HG03342 (cell line): ENCODE results near the gene CBFA2T3.

Experiments
- ATAC-seq: cut with Tn5 transposase; IDR thresholded peaks from one replicate; pipeline ENCODE4 v1.9.1; 2021; ENCODE audit warnings: mild to moderate bottlenecking, moderate library complexity; ENCODE audit not compliant: unreplicated experiment

The CBFA2T3 gene

DNA sequence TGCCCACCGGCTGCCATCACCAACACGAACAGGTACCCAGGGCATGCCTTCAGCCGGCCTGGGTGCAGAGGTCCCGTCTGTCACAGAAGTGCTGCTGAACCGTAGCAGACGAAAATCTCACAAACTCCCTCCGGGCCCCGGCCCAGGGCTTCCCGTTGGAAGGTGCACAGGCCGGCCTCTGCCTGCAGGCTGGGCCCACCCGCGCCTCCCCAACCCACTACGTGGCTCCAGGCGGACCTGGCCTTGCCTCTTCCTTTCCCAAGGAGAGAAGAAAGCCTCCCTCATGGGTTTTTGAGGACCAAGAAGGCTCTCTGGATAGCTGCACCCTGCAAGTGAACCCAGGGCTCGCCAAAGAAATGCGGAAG, 65.1 kb downstream of the CBFA2T3 start:
- no peak for ATAC-seq

DNA sequence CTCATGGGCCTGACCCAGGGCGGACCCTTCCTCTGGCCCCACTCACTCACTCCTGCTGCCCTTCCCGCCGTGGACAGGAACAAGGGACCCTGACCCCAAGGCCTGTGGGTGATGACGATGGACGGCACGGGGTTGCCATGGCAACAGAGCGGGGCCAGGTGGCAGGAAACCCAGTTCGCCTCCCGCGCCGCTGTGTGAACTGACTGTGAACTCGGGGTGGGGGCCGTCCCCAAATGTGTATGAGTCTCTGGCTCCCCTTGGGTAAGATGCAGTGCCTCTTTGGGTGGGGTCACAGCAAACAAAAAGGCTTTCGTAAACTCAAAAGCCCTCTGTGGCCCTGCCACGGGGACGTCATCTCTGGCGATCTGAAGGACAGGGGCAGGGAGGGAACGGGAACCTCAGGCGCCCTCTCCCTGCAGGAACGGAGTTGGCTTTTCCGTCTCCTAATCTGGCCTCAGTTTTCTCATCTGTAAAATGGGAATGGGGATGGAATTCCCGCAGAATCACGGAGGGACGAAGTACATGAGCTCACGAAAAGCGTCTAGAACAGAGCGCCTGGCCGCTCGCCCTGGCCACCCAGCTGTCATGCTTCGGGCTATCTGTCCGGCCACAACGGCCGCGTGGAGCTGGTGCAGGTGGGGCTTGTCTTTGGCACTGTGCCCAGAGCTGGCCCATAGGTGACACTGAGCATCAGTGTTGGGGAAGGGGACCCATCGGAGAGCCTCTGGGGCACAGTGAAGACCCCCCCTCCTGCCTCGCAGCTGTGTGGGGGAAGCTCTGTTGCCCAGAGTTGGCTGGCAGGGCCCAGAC, 65.7 kb downstream of the CBFA2T3 start:
- no peak for ATAC-seq

DNA sequence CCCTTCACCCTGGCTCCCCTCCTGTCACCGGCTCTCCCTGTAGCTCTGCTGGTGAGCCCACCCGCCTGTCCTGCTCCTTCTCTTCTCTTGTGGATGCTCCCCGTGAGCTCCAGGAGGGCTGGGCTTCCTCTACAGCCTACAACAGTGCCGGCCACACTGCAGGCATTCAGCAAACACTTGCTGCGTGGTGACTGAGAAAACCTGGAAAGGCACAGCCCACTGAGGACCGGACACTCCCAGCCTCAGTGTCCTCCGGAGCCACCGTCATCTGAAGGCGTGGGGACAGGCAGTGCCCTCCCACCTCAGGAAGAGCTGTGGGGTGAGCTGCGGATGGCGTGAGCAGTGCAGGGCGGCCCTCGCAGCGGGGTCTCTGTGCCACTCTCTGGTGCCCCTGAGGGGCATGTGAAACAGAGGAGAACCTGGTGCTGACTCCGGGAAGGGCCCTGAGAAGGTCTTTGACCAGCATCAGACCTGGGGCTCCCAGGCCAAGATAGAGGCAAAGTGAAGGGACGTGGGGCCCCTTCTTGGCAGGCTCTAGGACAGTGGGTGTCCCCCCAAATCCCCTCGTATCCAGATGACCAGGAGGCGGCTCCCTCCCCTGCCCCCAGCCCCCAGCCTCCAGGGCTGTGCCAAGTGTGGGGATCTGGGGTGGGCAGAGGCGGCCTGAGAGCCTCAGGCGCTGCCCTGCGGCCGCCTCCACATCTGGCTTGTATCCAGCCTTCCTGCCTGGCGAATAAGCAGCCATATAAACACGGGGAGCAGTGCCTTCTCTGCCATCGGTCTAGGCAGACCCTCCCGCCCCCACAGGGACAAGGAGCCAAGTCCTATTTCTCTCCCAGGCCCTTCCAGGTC, 66.5 kb downstream of the CBFA2T3 start:
- ATAC-seq = no peak

DNA sequence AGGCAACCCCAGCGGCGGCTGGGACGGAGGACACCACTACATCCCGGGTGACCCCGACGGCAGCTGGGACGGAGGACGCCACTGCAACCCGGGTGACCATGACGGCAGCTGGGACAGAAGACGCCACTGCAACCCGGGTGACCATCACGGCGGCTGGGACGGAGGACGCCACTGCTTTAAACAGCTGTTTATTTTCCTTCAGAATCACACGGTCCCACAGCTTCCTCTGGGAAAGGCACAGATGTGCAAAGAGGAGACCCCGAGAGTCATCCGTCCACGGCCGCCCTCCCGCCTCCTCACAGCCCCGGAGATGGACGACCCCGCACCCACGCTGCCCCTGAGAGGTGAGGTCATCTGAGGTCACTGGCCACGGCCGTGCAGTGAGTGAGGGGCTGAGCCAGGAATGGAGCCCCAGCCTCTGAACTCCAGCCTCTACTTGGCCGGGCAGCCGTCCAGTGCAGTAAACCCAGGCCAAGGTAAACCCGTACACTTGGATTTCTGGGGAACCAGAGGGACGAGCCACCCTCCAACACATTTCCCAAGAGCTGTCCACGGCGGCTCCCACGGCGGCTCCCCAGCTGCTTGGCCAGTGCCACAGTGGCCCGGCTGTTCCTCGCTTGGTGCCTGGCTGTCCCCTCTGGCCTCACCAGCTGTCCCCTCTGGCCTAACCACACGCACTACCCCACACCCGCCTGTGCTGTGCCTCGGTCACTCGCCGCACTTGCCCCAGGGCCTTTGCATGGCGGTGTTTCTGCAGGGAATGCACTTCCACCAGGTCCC, 67.4 kb downstream of the CBFA2T3 start:
- ATAC-seq = no peak

DNA sequence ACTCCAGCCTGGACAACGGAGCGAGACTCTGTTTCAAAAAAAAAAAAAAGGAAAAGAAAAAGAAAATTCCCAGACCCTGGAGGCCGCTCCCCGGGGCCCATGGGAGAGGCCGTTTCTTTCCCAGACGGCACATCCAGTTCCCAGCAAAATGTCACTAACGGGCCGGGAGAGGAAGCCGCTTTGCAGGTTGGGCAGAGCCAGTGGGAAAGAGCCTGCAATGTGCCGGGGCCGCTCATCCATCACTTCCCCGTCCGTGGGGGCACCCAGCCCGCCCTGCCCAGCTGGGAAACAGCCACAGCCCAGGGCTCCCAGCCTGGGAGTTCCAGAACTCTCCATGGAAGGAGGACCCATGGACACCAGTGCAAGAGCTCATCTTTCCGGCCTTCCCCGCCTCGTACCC, 68.7 kb downstream of the CBFA2T3 start:
- no peak for ATAC-seq

DNA sequence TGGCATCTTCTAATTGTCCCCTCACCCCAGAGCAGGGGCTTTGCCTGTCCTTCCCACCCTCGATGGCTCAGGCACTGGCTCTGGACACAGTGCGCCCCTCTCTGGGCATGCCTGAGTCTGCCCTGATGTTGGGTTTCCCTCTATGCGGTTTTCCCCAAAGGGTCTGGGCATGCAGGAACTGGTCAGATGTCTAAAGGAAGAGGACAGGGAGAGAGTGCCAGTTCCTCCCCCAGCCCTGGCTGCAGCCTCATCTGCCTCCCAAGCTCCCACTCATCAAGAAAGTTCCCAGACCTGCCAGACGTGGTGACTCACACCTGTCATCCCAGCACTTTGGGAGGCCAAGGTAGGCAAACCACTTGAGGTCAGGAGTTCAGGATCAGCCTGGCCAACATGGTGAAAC, 69.2 kb downstream of the CBFA2T3 start:
- ATAC-seq = no peak

DNA sequence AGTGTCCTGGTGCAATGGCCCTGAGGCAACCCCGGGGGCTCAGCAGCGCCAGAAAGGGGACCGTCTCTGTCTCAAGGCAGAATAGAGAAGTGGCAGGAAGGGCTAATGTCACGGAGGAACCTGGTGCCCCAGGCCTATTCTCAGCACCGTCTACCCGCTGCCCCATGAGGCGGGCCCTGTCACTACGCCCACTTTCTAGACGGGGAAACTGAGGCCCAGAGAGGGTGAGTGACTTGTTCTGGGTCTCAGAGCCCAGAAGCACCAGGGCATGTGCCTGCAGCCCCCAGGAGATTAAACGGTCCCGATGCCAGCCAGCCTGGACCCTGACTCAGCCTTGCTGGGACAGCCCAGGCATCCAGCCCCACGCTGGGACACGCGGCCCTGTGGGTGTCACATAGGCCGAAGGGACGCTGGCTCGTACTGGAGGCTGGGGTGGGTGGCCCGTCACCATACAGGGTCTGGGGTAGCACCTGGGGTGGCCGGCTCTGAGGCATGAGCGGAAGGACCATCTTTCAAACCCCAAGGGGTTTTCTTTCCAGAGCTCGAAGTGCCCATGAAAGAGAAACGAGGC, 70.4 kb downstream of the CBFA2T3 start:
- no peak for ATAC-seq

DNA sequence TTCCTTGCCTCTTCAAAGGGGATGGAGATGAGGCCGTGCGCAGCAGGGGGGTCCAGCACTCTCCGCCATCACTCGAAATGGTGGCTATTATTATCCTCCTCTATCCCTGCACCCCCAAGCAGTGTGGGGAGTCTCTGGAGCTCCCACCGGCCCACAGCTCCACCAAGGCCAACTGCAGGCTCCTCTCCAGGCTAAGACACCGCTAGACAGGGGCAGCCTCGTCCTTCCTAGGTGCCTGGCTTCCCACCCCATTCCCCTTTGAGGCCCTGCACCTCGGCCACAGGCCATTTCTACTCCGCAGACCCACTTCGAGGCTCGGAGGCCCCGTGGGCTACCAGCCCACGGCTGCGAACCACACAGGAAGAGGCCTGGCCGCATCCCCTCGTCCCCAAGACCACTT, 71.0 kb downstream of the CBFA2T3 start:
- ATAC-seq = no peak

DNA sequence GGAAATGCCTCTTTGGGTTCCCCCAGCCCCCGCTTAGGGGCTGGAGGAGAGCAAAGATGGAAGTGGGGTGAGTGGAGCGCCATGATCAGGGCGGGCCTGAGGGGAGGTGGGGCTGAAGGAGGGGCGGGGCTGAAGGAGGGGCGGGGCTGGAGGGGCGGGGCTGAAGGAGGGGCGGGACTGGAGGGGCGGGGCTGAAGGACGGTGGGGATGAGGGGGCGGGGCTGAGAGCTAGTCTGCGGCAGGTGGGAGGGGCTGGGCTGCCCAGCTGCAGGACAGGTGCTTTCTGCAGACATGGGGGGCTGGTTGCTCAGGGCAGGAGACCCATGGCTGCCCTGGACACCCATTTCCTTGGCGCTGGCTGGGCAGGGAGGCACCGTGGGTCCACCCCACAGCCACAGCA, 71.4 kb downstream of the CBFA2T3 start:
- no peak for ATAC-seq

DNA sequence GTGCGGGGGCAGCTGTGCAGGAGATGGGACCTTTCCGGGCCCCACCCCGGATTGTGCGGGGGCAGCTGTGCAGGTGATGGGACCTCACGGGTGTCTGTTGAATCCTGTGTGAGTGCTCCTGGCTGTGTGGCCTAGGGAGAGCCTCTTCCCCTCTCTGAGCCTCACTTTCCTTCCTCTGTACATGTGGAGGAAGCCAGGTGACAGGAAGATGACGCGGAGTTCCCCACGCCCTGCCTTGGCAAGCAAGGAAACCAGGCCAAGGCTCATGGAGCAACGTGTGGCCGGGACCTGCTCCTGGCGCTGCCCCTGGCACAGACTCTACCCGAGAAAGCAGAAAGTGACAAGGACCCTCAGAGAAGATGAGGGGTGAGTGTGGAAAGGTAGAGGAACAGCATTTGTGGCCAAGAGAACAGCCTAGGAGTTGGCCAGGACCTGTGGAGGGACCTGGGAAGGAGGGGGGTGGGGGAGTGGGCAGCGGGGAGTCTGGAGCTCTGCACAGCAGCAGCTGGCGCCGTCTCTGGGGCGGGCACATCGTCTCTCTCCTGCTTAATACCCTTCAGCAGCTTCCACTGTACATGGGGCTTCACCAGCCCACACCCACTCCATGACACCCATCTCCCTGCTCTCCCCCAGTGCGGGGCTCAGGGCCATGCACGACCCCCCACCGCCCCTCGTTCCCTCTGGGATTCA, 72.2 kb downstream of the CBFA2T3 start:
- ATAC-seq = no peak

DNA sequence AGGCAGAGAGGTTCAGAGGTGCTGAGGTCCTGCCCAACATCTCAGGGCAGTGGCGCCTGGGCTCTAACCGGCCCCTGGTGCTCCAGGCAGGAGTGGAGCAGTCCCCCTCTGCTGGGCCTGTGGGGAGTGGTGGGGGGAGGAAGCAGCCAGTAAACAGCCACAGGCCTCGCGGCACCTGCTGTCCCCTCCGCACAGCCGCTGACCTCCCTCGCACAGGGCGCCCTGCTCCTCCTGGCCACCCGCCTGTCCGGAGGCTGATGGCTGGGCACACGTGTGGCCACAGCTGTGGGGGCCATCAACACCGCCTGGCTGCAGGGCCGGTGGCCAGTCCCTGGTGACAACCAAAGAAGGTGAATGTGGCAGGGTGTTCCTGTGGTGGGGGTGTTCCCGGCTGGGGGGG, 73.7 kb downstream of the CBFA2T3 start:
- no peak for ATAC-seq

DNA sequence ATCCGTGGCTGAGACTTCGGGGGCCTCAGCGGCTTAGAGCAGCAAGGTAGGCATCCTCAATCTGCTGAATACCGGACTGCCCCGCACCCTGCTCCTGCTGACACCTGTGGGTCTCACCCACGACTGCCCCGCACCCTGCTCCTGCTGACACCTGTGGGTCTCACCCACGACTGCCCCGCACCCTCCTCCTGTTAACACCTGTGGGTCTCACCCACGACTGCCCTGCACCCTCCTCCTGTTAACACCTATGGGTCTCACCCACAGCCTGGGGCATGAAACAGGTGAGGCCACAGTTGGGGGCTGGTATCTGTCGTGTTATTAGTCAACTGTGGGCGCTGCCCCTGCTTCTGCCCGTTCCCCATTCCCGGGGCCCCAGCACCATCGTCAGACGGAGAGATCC, 74.3 kb downstream of the CBFA2T3 start:
- no peak for ATAC-seq

DNA sequence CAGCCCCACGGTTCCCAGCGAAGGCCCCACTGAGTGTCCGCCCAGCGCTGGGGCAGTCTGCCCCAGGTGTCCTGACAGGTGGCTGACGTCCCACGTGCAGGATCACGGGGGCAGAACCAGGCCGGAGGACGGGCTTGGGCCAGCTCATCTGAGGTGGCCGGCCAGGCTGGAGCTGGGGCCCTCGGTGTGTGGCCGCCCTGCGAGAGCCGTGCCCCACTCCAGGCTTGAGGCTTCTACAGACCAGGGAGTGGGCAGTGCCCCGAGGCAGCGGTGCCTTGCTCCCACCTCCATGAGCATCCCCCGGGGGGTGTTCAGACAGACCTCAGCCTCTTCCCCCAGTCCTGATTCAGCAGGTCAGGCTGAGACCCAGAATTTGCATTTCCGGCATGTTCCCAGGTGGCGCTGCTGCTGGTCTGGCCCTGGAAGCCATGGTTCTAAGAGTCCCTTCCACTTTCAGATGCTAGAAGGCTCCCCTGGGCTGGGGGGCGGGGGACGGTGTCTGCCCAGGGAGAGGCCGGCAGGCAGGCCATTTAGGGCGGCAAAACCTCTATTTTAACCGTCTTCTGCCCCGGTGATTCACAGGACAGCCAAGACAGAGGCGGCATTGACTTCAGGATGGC, 75.2 kb downstream of the CBFA2T3 start:
- ATAC-seq = no peak

DNA sequence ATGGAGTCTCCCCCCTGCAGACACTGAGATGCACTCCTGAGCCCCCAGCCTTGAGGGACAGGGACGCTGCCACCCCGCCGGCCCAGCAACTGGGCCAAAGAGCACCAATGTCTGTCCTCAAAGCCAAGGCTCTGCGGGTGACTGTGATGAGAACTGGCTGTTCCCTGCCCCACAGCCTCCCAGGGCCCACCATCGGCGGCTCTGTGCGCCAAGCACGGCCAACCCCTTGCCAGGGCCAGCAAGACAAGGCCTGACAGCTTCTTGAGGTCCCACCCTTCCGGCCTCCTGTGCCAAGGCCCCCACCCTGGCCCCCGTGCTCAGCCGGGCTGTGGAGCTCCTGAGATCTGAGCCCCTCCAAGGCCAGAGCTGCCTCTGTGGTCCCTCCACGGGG, 76.3 kb downstream of the CBFA2T3 start:
- no peak for ATAC-seq

DNA sequence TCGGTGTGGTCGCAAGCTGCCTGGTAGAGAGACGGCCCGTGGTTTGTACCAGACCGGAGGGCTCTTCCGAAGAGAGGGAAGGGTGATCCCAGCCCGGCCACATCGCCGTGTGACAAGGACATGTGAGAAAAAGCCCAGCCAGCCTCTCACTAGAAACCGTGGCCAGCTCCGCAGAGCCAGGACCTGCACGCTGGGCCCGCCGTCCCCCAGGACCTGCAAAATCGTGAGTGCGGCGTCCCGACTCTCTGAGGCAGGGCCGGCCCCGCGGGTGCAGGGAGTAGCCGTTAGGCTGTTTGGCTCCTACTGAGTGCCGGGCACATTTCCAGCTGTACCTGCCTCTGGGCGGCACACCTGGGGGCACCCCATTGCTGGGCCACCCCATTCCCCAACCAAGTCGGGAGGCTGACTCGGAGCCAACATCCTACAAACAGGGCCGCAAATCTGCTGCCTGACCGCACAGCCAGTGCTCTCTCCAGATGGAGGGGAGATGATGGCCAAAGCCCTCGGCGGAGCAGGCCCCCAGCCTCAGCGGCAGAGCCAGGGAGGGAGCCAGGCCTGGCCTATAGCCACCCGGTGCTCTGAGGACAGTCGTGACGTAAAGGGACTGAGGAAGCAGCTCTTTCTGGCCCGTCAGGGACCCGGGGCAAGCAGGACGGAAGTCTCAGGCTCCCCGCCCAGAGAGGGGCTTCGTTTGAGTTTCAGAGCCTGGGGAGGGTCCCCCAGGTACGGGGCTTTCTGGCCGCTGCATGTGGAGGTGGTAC, 76.9 kb downstream of the CBFA2T3 start:
- ATAC-seq = no peak

DNA sequence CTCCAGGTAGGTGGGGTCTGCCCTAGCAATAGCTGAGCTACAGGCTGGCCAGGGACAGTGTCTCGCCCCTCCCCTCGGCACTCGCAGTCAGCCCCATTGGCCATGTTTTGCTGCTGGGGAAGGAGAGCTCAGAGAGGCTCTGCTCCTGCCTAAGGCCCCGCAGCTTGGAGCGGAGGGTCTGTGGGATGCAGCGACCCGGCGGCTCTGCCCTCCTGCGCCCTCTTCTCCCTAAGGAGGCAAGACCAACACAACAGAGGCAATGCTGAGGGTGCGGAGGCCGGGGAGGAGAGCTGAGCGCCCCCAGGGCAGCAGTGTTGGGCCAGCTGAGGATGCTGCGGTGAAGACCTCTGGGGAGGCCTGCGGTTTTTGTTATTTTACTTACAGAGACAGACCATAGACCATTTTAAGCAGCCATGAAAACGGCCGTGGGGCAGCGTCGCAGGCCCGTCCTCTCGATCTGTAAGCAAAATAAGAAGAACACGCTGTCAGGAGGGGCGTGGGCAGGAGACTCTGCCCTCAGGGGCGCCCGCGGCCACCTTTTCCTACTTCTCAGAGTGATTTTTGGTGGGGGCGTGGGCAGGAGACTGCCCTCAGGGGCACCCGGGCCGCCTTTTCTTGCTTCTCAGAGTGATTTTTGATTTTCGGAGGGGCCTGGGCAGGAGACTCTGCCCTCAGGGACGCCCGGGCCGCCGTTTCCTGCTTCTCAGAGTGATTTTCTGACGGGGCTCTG, 79.1 kb downstream of the CBFA2T3 start:
- no peak for ATAC-seq

DNA sequence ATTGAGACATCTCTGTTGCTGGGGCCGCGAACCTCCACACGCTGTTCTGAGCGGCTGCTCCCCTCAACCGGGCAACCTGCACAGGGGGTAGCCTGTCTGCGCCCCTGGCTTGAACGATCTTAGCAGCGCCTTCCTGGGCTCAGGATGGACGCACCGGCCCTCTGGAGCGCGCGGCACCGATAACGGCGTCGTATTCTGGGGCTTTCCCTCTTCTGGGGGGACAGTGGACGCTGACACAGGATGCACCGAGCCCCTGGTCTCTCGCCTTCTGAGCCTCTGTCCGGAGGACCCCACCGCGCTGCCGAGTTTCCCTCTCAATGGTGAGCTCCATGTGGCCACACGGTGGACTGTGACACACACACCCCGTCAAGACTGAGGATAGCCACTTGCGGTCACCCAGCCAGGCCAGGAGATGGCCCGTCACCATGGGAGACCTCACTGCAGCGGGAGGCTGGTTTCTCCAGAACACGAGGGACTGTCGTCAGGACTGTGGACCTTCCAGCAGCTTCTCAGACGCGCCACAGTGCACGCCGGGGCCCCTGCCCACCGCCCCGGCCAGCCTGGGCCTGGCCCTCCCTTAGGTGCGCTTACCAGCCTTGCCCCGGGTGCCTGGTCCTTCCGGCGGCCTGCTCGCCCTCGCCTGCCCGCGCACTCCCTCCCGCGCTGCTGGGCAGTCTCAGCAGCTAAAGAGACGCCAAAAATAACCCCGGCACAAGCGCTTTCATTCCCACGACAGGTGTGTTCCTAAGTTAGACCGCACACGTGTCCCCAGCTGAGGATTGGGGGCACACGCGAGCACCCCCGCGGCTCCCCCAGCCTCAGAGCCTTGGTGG, 80.6 kb downstream of the CBFA2T3 start:
- ATAC-seq = no peak

DNA sequence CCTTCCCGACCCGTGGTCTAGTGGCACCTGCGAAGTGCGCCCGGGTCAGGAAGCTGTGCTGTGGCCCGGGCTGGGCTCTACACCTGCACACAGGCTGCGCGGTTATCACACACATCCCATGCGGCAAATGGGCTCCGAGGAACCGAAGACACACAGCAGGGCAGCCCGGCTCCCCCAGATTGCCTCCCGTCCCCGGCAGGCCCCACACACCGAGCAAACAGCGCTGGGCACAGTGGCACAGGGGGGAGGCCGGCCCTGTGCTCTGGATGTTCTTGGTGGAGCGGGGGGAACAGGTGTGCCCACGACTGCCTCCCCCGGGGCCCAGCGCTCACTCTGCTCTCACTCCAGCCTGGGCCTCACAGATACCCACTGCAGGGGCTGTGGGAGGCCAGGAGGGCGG, 81.7 kb downstream of the CBFA2T3 start:
- no peak for ATAC-seq
